H1 (cell line): Measurements from ENCODE around the gene RAB36. TPM values are rescaled to one million over a fixed set of nuclear protein-coding genes. Genes with fewer than 3 reads are reported as not detected.

Source experiments
- CTCF ChIA-PET: fragments of 300-600 bp; sonication (Branson Sonifier 250); formaldehyde crosslinking; loops from one replicate; lab custom pipeline; 2021; ENCODE audit not compliant: partially characterized antibody; lab: Charles Lee
- POLR2A ChIA-PET: fragments of 300-600 bp; sonication (Branson Sonifier 250); formaldehyde crosslinking; loops from one replicate; lab custom pipeline; 2021; ENCODE audit warnings: inconsistent platforms; ENCODE audit not compliant: partially characterized antibody; lab: Charles Lee
- DNase-seq, 2 experiments: peaks; one replicate each; pipeline versions ENCODE4 v3.0.0 to v3.0.0-alpha.2; 2010 to 2022; ENCODE audit warnings: low spot score in 2 of 2, low read depth in 1 of 2, mixed read lengths in 1 of 2
- FAIRE-seq: peaks from 2 replicates; lab custom pipeline; 2011; peaks lifted over from hg19 to GRCh38; lab: Jason Lieb, UNC
- H2AFZ ChIP-seq: 2 replicates; pipeline ENCODE4 v1.8.1; 2012; ENCODE audit warnings: low read length, inconsistent platforms
- H2AK5ac ChIP-seq: 2 replicates; pipeline ENCODE4 v1.6.1; 2013; ENCODE audit warnings: low read depth, low read length
- H2BK120ac ChIP-seq: replicated peaks from 2 replicates; pipeline ENCODE3; 2013; ENCODE audit warnings: low read depth, low read length, inconsistent platforms
- H2BK12ac ChIP-seq: 2 replicates; pipeline ENCODE4 v1.6.1; 2013; ENCODE audit warnings: low read depth, low read length
- H2BK15ac ChIP-seq: 2 replicates; pipeline ENCODE4 v1.6.1; 2013; ENCODE audit warnings: low read length
- H2BK20ac ChIP-seq: 2 replicates; pipeline ENCODE4 v1.6.1; 2013; ENCODE audit warnings: low read length
- H2BK5ac ChIP-seq: 2 replicates; pipeline ENCODE4 v1.6.1; 2013; ENCODE audit warnings: low read depth, low read length
- H3K14ac ChIP-seq: 2 replicates; pipeline ENCODE4 v1.6.1; 2013; ENCODE audit warnings: inconsistent platforms; ENCODE audit not compliant: insufficient read length
- H3K18ac ChIP-seq: 2 replicates; pipeline ENCODE4 v1.6.1; 2013; ENCODE audit warnings: low read length; ENCODE audit errors: extremely low read depth
- H3K23ac ChIP-seq: 2 replicates; pipeline ENCODE4 v1.6.1; 2013; ENCODE audit warnings: inconsistent platforms; ENCODE audit not compliant: insufficient read length
- H3K23me2 ChIP-seq: 2 replicates; pipeline ENCODE4 v1.6.1; 2013; ENCODE audit warnings: low read depth, low read length
- H3K27ac ChIP-seq: 2 replicates; pipeline ENCODE4 v1.6.1; 2011; ENCODE audit warnings: low read depth, low read length, inconsistent platforms
- H3K27me3 ChIP-seq, 4 experiments: replicated peaks in 1 of 4; 1 replicate in 1 of 4; 2 replicates in 3 of 4; pipeline versions ENCODE4 v1.6.1 to v1.8.1; 2011 to 2013; ENCODE audit warnings: low read length in 3 of 4, mild to moderate bottlenecking in 3 of 4, inconsistent platforms in 2 of 4, mixed read lengths in 2 of 4, moderate library complexity in 1 of 4; ENCODE audit not compliant: control insufficient read depth in 3 of 4, insufficient read depth in 3 of 4; ENCODE audit errors: extremely low read depth in 1 of 4
- H3K36me3 ChIP-seq, 4 experiments: 2 replicates each; pipeline versions ENCODE4 v1.6.1 to v1.8.1; 2011 to 2013; ENCODE audit warnings: mild to moderate bottlenecking in 4 of 4, low read length in 3 of 4, moderate library complexity in 2 of 4, control low read depth in 1 of 4, inconsistent platforms in 1 of 4; ENCODE audit not compliant: insufficient read depth in 4 of 4, control insufficient read depth in 2 of 4
- H3K4ac ChIP-seq: replicated peaks from 2 replicates; pipeline ENCODE3; 2013; ENCODE audit warnings: low read length, low read depth, mixed read lengths, inconsistent platforms; ENCODE audit not compliant: insufficient read length
- H3K4me1 ChIP-seq, 4 experiments: replicated peaks in 1 of 4; 1 replicate in 1 of 4; 2 replicates in 3 of 4; pipeline versions ENCODE4 v1.6.1 to v1.8.1; 2011 to 2013; ENCODE audit warnings: low read length in 3 of 4, inconsistent platforms in 2 of 4, mixed read lengths in 1 of 4; ENCODE audit not compliant: insufficient read depth in 4 of 4, control insufficient read depth in 3 of 4
- H3K4me2 ChIP-seq, 2 experiments: 2 replicates each; pipeline versions ENCODE4 v1.6.1 to v1.8.1; 2011 to 2013; ENCODE audit warnings: low read depth in 2 of 2, low read length in 2 of 2, control low read depth in 1 of 2, inconsistent platforms in 1 of 2, mild to moderate bottlenecking in 1 of 2; ENCODE audit not compliant: insufficient read depth in 1 of 2
- H3K4me3 ChIP-seq, 4 experiments: fragments of 200-600, 300-600 bp in 1 of 4; sonication (generic), shearing (Covaris generic), sonication (Bioruptor Twin) in 1 of 4; 2 replicates each; pipeline versions ENCODE4 v1.5.1 to v1.8.1; 2011 to 2016; ENCODE audit warnings: low read length in 4 of 4, low read depth in 3 of 4, control low read depth in 2 of 4, inconsistent platforms in 2 of 4, mild to moderate bottlenecking in 2 of 4, mixed read lengths in 1 of 4, moderate library complexity in 1 of 4; ENCODE audit not compliant: insufficient read depth in 2 of 4; ENCODE audit errors: extremely low read depth in 1 of 4
- H3K56ac ChIP-seq: replicated peaks from 2 replicates; pipeline ENCODE3; 2013; ENCODE audit warnings: low read depth, mild to moderate bottlenecking, mixed read lengths, low read length, inconsistent platforms; ENCODE audit not compliant: insufficient read length
- H3K79me1 ChIP-seq: 2 replicates; pipeline ENCODE4 v1.6.1; 2013; ENCODE audit warnings: low read depth, low read length, control low read depth
- H3K79me2 ChIP-seq, 2 experiments: 2 replicates each; pipeline versions ENCODE4 v1.6.1 to v1.8.1; 2012 to 2013; ENCODE audit warnings: low read length in 2 of 2, mild to moderate bottlenecking in 2 of 2, inconsistent platforms in 1 of 2; ENCODE audit not compliant: insufficient read depth in 2 of 2, control insufficient read depth in 1 of 2
- H3K9ac ChIP-seq, 4 experiments: replicated peaks in 1 of 4; 1 replicate in 1 of 4; 2 replicates in 3 of 4; pipeline versions ENCODE4 v1.6.1 to v1.8.1; 2011 to 2013; ENCODE audit warnings: low read depth in 3 of 4, low read length in 3 of 4, control low read depth in 2 of 4, mild to moderate bottlenecking in 2 of 4, moderate library complexity in 2 of 4, inconsistent platforms in 1 of 4; ENCODE audit errors: extremely low read depth in 1 of 4
- H3K9me3 ChIP-seq, 2 experiments: 2 replicates each; pipeline versions ENCODE4 v1.6.1 to v1.8.1; 2012 to 2013; ENCODE audit warnings: mild to moderate bottlenecking in 2 of 2, moderate library complexity in 2 of 2, control low read depth in 1 of 2, inconsistent platforms in 1 of 2, low read depth in 1 of 2, low read length in 1 of 2, mixed read lengths in 1 of 2; ENCODE audit not compliant: insufficient read depth in 2 of 2
- H4K20me1 ChIP-seq, 2 experiments: replicated peaks in 1 of 2; 2 replicates each; pipeline versions ENCODE3 to v1.8.1; 2011 to 2013; ENCODE audit warnings: inconsistent platforms in 2 of 2, low read length in 2 of 2, mild to moderate bottlenecking in 1 of 2; ENCODE audit not compliant: insufficient read depth in 2 of 2, control insufficient read depth in 1 of 2
- H4K5ac ChIP-seq: 2 replicates; pipeline ENCODE4 v1.6.1; 2013; ENCODE audit warnings: low read length, low read depth, mixed read lengths, inconsistent platforms; ENCODE audit not compliant: insufficient read length
- H4K8ac ChIP-seq: 2 replicates; pipeline ENCODE4 v1.8.0; 2013; ENCODE audit warnings: mild to moderate bottlenecking, moderate library complexity, low read length, inconsistent platforms; ENCODE audit not compliant: insufficient read depth; ENCODE audit errors: extremely low read depth
- H4K91ac ChIP-seq: replicated peaks from 2 replicates; pipeline ENCODE3; 2013; ENCODE audit warnings: low read length, mixed read lengths, inconsistent platforms; ENCODE audit not compliant: insufficient read length
- BRCA1 ChIP-seq: IDR thresholded peaks from 2 replicates; pipeline ENCODE4 v1.6.1; 2012; ENCODE audit warnings: low read depth, low read length, improper control_type of control experiment
- CBX5 ChIP-seq: fragments of 300-800, 300-1000 bp; sonication (generic); IDR thresholded peaks from 2 replicates; pipeline ENCODE4 v1.7.1; 2016; ENCODE audit warnings: antibody characterized with exemption, low read length, low read depth
- EP300 ChIP-seq, 2 experiments: IDR thresholded peaks; 1 replicate in 1 of 2; 2 replicates in 1 of 2; pipeline ENCODE4 v1.6.1; 2011 to 2012; ENCODE audit warnings: low read depth in 2 of 2, low read length in 2 of 2, mild to moderate bottlenecking in 2 of 2, borderline replicate concordance in 1 of 2, inconsistent platforms in 1 of 2, moderate library complexity in 1 of 2
- EZH2 ChIP-seq: fragments of 200-600 bp; sonication (generic); IDR thresholded peaks from 2 replicates; pipeline ENCODE4 v1.7.1; 2012; ENCODE audit warnings: low read depth, mild to moderate bottlenecking, moderate library complexity, low read length, inconsistent platforms; ENCODE audit not compliant: severe bottlenecking
- HDAC2 ChIP-seq, 2 experiments: fragments of 300-600 bp in 1 of 2; sonication (generic) in 1 of 2; IDR thresholded peaks; 2 replicates each; pipeline ENCODE4 v1.6.1; 2011 to 2012; ENCODE audit warnings: low read depth in 2 of 2, low read length in 2 of 2, mild to moderate bottlenecking in 2 of 2, moderate library complexity in 2 of 2, borderline replicate concordance in 1 of 2, inconsistent platforms in 1 of 2
- KDM1A ChIP-seq: fragments of 200-600, 300-600 bp; sonication (generic); IDR thresholded peaks from 2 replicates; pipeline ENCODE4 v1.7.1; 2016; ENCODE audit warnings: mild to moderate bottlenecking, low read length, borderline replicate concordance
- RAD21 ChIP-seq, 2 experiments: IDR thresholded peaks in 1 of 2; conservative IDR thresholded peaks in 1 of 2; 2 replicates each; pipeline ENCODE4 v1.6.1; 2011; ENCODE audit warnings: low read depth in 2 of 2, low read length in 2 of 2, improper control_type of control experiment in 1 of 2, inconsistent platforms in 1 of 2, mild to moderate bottlenecking in 1 of 2, moderate library complexity in 1 of 2
- SIRT6 ChIP-seq: IDR thresholded peaks from one replicate; pipeline ENCODE4 v1.7.1; 2012; ENCODE audit warnings: low read length, inconsistent platforms
- SP1 ChIP-seq: IDR thresholded peaks from 2 replicates; pipeline ENCODE4 v1.6.1; 2011; ENCODE audit warnings: low read depth, low read length
- SUZ12 ChIP-seq: fragments of 200-600 bp; sonication (generic); IDR thresholded peaks from 2 replicates; pipeline ENCODE4 v1.6.1; 2012; ENCODE audit warnings: mild to moderate bottlenecking, inconsistent platforms, low read length, moderate library complexity, mixed read lengths
- USF2 ChIP-seq: IDR thresholded peaks from 2 replicates; pipeline ENCODE4 v1.6.1; 2011; ENCODE audit warnings: low read length, improper control_type of control experiment
- WGBS, 2 experiments: shearing (Covaris generic) in 1 of 2; methylation state at CpG; one replicate each; pipeline versions ENCODE4 v1.1.6 to v1.1.7; 2013 to 2015; ENCODE audit warnings: low lambda C conversion rate in 2 of 2, mixed read lengths in 2 of 2, inconsistent platforms in 1 of 2, low coverage in 1 of 2, missing lambda C conversion rate in 1 of 2; ENCODE audit not compliant: insufficient replicate concordance in 2 of 2, insufficient coverage in 1 of 2, insufficient read length in 1 of 2; ENCODE audit errors: extremely low coverage in 1 of 2, missing lambda C conversion rate in 1 of 2; 5-methylcytosine and 5-hydroxymethylcytosine counted together
- polyA plus RNA-seq, 7 experiments: library from polyadenylated mRNA; depleted of rRNA in 3 of 7; stranded (reverse) in 5 of 7; unstranded in 2 of 7; fragments of >200 nt in 5 of 7; fragments of 200-250 nt in 2 of 7; gene quantifications; 1 replicate in 5 of 7; 2 replicates in 1 of 7; 4 replicates in 1 of 7; pipeline versions ENCODE4 v1.2.1 to v1.2.3, GENCODE V29; 2011 to 2013; ENCODE audit warnings: missing spikeins in 2 of 7, mixed read lengths in 2 of 7
- total RNA-seq: library from RNA; stranded (reverse); fragmentation: NEBNext Ultra II Directional; extraction: Animal tissue kit (Norgen Biotek cat#: 25700); gene quantifications from 2 replicates; pipeline ENCODE4 v1.2.1, GENCODE V29; 2021
- TF ChIP-seq, protein P1 (sequence below): IDR thresholded peaks from 2 replicates; pipeline ENCODE4 v1.6.1; 2012; ENCODE audit warnings: inconsistent platforms

Gene RAB36
- total and polyA plus RNA-seq, 2 of the 8 experiments (the other 6 are each of a cell fraction or from before 2014, with no cell fraction given): 1.0 to 1.5 TPM

DNA sequence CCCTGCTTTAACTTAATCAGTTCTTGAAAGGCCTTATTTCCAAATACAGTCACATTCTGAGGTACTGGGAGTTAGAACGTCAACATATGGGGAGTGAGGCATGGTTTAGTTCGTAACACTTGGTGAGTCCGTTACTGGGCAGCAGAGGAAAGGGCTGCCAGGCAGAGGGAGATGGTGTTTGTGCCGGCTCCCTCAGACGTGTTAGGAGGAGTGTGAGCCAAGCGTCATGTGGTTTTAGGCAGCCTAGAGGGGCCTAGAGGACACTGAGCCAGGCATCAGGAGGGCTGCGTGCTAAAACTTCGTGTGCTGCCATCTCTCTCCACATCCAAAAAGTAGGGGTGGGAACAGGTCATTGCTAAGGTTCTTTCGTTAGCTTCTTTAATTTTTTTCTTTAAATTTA, 45.2 kb downstream of the RAB36 start:
- peaks cover 7 to 23% (median 14%) of the 10 kb centered on the region in 4 experiments; a peak in 6 of 7 replicates for H3K4me1 ChIP-seq
- DNase-seq: no peak
- no peaks in the 10 kb centered on the region for H3K9me3 ChIP-seq
- no peak overlapping the region for H3K4me3 ChIP-seq
- H3K36me3 ChIP-seq: no peaks in the 10 kb centered on the region
- no peak overlapping the region for H2AFZ ChIP-seq
- peaks cover 33 to 47% of the 10 kb centered on the region in 2 experiments for H4K20me1 ChIP-seq
- 87% methylated on average over 9 of the region's 9 CpGs; no CpG with 5 or more reads in 1 of the 2 experiments for WGBS, 2 experiments
- FAIRE-seq: no peak
- no peak overlapping the region for H3K56ac ChIP-seq
- peaks cover 15% of the 10 kb centered on the region for H3K79me1 ChIP-seq
- no peak overlapping the region for H3K27ac ChIP-seq
- ChIA-PET CTCF (interaction anchor here (0.8 to 24.3 kb wide), 4 partner anchors 9 to 92 kb away, joined by 3 to 358 read pairs (median 6); no protein-coding TSS in a partner anchor), POLR2A (no interaction called here)
- H3K4ac ChIP-seq: no peak overlapping the region
- no peak overlapping the region for H4K8ac ChIP-seq
- no peak overlapping the region for H2BK5ac ChIP-seq
- H4K5ac ChIP-seq: no peak overlapping the region
- H2BK12ac ChIP-seq: no peak overlapping the region
- H3K9ac ChIP-seq: no peak overlapping the region
- no peaks in the 10 kb centered on the region for H3K27me3 ChIP-seq
- H3K14ac ChIP-seq: no peak overlapping the region
- no peak overlapping the region for H4K91ac ChIP-seq
- H3K4me2 ChIP-seq: no peak overlapping the region
- no peaks in the 10 kb centered on the region for H3K23me2 ChIP-seq
- H3K23ac ChIP-seq: no peak overlapping the region
- H2BK120ac ChIP-seq: no peak overlapping the region
- no peak overlapping the region for H3K18ac ChIP-seq
- no peak overlapping the region for H2BK15ac ChIP-seq
- no peak overlapping the region for H2AK5ac ChIP-seq
- H2BK20ac ChIP-seq: no peak overlapping the region
- peaks cover 30 to 97% of the 10 kb centered on the region in 2 experiments for H3K79me2 ChIP-seq
- TF ChIP-seq, protein P1, sequence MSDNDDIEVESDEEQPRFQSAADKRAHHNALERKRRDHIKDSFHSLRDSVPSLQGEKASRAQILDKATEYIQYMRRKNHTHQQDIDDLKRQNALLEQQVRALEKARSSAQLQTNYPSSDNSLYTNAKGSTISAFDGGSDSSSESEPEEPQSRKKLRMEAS: no peak
- TF ChIP-seq SIRT6 (no peak), CBX5 (no peak), BRCA1 (no peak), KDM1A (no peak), RAD21 (IDR thresholded peaks at IDR 0.05 in 1 of 2, conservative IDR thresholded peaks at IDR 0.05 in 1 of 2; ENCODE audit: low read depth in 2 of 2, low read length in 2 of 2) (no peak), EZH2 (no peak), HDAC2 (IDR thresholded peaks at IDR 0.05; ENCODE audit: borderline replicate concordance in 1 of 2, low read depth in 2 of 2, low read length in 2 of 2) (no peak), EP300 (IDR thresholded peaks at IDR 0.05; ENCODE audit: borderline replicate concordance in 1 of 2, low read depth in 2 of 2, low read length in 2 of 2) (no peak), USF2 (no peak), SP1 (no peak), SUZ12 (no peak)
